Endothelial cell (in vitro differentiated cells): ENCODE measurements around the gene COX20. TPM values are rescaled to one million over a fixed set of nuclear protein-coding genes. Genes with fewer than 3 reads are reported as not detected.
A peak's percentile ranks its signal among the peaks of the same experiment; 100 is the strongest.

Experiments used
- DNase-seq: peaks from one replicate; pipeline ENCODE4 v3.0.0; 2021; ENCODE audit warnings: low spot score
- H3K27ac Mint-ChIP-seq: one replicate; pipeline ENCODE4 v1.8.0; 2021; ENCODE audit warnings: mixed read lengths, inconsistent platforms; ENCODE audit not compliant: unreplicated experiment
- H3K27me3 Mint-ChIP-seq: one replicate; pipeline ENCODE4 v1.8.0; 2021; ENCODE audit warnings: mild to moderate bottlenecking, moderate library complexity, mixed read lengths, inconsistent platforms; ENCODE audit not compliant: unreplicated experiment
- H3K36me3 Mint-ChIP-seq: one replicate; pipeline ENCODE4 v1.8.0; 2021; ENCODE audit warnings: mild to moderate bottlenecking, low read depth, mixed read lengths, inconsistent platforms; ENCODE audit not compliant: unreplicated experiment
- H3K4me1 Mint-ChIP-seq: one replicate; pipeline ENCODE4 v1.8.0; 2021; ENCODE audit warnings: mild to moderate bottlenecking, mixed read lengths, inconsistent platforms; ENCODE audit not compliant: unreplicated experiment
- H3K4me3 Mint-ChIP-seq: one replicate; pipeline ENCODE4 v1.8.0; 2021; ENCODE audit warnings: mild to moderate bottlenecking, mixed read lengths, inconsistent platforms; ENCODE audit not compliant: unreplicated experiment
- H3K9me3 Mint-ChIP-seq: one replicate; pipeline ENCODE4 v1.8.0; 2021; ENCODE audit warnings: mixed read lengths, inconsistent platforms; ENCODE audit not compliant: unreplicated experiment
- total RNA-seq: library from RNA; stranded (reverse); fragmentation: NEBNext Ultra II Directional; extraction: Animal tissue kit (Norgen Biotek cat#: 25700); gene quantifications from one replicate; pipeline ENCODE4 v1.2.1, GENCODE V29; 2021; ENCODE audit not compliant: unreplicated experiment
- TF ChIP-seq, protein P1 (sequence below): fragments of 200-600 bp; sonication (generic); IDR thresholded peaks from one replicate; pipeline ENCODE4 v1.5.0; 2021; ENCODE audit warnings: antibody characterized with exemption; ENCODE audit not compliant: unreplicated experiment

Gene COX20
- total RNA-seq, 1 donor from 2014 or later, result 9.6 TPM

DNA sequence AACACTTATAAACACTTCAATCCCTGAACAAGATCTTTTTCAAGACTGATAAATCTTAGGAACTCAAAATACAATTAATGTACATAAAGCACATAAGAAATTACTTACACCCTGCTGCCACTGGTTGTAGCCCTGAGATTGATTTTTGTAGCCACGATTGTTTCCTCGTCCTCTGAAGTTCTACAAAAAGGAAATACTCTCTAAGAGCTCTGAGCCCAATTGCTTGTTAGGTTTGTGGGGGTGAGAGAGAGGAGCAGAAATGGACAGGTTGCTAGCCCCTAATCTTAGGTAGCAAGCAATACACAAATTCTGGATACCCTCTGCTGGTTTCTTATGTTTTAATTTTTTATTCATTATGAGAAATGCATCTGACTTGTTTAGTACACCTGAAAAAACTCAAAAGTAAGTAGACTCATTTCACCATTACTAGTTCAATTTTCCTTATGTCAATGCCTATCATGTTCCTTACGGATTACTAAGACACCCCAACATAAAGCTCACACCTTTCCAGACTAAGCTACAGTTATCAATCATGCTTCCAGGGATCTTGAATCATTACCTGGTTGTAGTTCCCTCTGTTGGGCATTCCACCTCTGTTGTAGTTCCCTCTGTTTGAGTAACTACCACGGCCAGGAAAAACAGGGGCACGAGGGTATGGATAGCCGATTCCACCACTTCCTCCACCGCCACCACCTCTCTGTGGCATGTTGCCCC is 19.6 kb downstream of the COX20 start:
- Mint-ChIP-seq H3K36me3 (peaks cover 55% of the 10 kb centered on the region), H3K4me1 (peaks cover 26% of the 10 kb centered on the region), H3K9me3 (no peaks in the 10 kb centered on the region), H3K27me3 (peaks cover 5% of the 10 kb centered on the region), H3K4me3 (peak overlapping the region; percentile 53), H3K27ac (peak overlapping the region; percentile 70)
- no peak for DNase-seq
- TF ChIP-seq, protein P1, sequence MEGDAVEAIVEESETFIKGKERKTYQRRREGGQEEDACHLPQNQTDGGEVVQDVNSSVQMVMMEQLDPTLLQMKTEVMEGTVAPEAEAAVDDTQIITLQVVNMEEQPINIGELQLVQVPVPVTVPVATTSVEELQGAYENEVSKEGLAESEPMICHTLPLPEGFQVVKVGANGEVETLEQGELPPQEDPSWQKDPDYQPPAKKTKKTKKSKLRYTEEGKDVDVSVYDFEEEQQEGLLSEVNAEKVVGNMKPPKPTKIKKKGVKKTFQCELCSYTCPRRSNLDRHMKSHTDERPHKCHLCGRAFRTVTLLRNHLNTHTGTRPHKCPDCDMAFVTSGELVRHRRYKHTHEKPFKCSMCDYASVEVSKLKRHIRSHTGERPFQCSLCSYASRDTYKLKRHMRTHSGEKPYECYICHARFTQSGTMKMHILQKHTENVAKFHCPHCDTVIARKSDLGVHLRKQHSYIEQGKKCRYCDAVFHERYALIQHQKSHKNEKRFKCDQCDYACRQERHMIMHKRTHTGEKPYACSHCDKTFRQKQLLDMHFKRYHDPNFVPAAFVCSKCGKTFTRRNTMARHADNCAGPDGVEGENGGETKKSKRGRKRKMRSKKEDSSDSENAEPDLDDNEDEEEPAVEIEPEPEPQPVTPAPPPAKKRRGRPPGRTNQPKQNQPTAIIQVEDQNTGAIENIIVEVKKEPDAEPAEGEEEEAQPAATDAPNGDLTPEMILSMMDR, result no peak

DNA sequence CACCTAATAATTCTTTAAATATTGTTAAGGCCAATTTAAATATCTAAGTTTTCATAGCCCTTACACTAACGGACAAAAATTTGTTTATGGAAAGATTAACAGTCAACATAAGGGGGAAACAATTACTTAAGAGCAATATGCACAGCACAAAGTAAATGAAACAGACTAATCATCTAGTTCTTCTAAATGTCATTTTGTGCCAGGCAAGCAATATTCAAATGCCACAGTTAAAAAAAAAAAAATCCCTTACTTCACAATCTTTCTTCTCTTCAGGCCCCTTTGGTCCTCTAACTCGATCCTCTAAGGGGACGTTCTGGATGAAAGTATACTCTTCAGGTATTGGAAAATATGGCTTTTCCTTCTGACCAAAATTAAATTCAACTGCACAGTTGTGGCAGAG is 22.3 kb downstream of the COX20 start:
- H3K27ac Mint-ChIP-seq, result no peak overlapping the region
- H3K36me3 Mint-ChIP-seq, result peaks cover 72% of the 10 kb centered on the region
- no peaks in the 10 kb centered on the region for H3K9me3 Mint-ChIP-seq
- TF ChIP-seq, protein P1, result no peak
- no peak for DNase-seq
- H3K4me3 Mint-ChIP-seq, result no peak overlapping the region
- H3K27me3 Mint-ChIP-seq, result peaks cover 10% of the 10 kb centered on the region
- peaks cover 48% of the 10 kb centered on the region for H3K4me1 Mint-ChIP-seq

DNA sequence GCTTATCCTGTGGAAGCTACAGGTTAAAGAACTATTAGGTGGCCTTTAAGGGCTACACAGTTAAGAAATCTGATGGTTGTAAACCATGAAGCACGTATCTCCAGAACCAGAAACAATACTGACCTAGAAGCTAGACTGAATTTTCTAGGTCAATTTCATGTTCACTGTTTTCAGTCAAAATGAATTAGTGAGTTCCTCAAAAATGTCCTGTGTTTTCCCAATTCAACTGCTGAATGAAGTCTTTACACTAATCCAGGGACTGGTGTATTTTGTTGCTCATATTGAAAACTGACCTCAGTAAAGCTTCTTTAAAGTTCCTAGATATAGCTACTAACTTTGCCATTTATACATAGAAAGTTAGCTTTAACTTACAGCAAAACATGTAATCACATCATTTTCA is 22.9 kb downstream of the COX20 start:
- Mint-ChIP-seq H3K27me3 (peaks cover 11% of the 10 kb centered on the region), H3K36me3 (peaks cover 72% of the 10 kb centered on the region), H3K27ac (peak overlapping the region; percentile 32), H3K4me3 (peak overlapping the region; percentile 60), H3K4me1 (peaks cover 49% of the 10 kb centered on the region), H3K9me3 (no peaks in the 10 kb centered on the region)
- TF ChIP-seq, protein P1, result no peak
- DNase-seq, result no peak

DNA sequence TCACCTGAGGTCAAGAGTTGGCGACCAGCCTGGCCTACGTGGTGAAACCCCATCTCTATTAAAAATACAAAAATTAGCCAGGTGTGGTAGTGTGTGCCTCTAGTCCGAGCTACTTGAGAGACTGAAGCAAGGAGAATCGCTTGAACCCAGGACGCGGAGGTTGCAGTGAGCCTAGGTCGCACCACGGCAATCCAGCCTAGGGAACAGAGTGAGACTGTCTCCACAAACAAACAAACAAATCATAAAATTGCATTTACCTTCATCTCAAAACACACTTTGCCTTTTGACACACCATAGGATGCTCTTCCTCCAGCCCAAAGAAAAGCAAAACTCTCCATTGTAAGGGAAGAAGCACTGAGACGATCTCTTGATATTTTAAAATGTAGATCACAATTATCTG is 24.6 kb downstream of the COX20 start:
- peaks cover 50% of the 10 kb centered on the region for H3K4me1 Mint-ChIP-seq
- H3K4me3 Mint-ChIP-seq, result peak overlapping the region; percentile 93
- no peak overlapping the region for H3K27ac Mint-ChIP-seq
- peaks cover 22% of the 10 kb centered on the region for H3K27me3 Mint-ChIP-seq
- H3K36me3 Mint-ChIP-seq, result peaks cover 69% of the 10 kb centered on the region
- no peaks in the 10 kb centered on the region for H3K9me3 Mint-ChIP-seq
- TF ChIP-seq, protein P1, result no peak
- DNase-seq, result no peak

DNA sequence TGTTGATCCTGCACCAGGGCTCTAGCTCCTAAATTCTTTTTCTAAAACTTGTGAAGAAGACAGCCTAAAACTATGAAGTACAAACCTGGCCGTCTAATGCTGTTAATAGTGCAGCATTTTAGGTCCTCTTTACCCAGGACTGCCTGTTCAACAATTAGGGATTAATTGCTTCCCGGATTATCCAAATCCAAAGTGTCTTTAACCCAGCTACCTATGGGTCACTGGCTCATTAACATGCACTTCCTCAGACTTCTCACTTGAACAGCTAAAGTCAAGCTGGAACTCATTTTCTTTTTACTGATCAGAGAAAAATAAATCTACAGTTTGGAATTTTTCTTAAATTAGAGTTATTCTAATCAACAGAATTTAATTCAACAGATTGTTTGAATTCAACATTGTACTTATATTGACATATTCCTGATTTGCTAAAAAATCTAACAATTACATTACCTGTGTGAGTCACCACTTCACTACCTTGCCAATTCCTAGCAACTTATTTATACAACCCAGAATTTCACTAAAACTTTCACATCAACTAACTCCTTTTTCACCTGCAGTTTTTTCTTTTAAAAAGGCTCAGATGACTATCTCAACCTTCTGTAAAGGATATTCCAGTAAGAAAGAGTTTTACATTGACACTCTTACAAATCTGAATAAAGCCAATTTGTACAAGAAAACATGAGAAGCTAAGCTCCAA is 25.6 kb downstream of the COX20 start:
- Mint-ChIP-seq H3K27me3 (peaks cover 24% of the 10 kb centered on the region), H3K9me3 (no peaks in the 10 kb centered on the region), H3K4me1 (peaks cover 52% of the 10 kb centered on the region), H3K4me3 (peak overlapping the region; percentile 93), H3K27ac (peak overlapping the region; percentile 36), H3K36me3 (peaks cover 62% of the 10 kb centered on the region)
- DNase-seq, result no peak
- TF ChIP-seq, protein P1, result no peak
